ENCODE data around the gene ZNF850.
"Not testable (repeated sequence)": the region's sequence is repeated elsewhere in the genome, so short reads cannot be mapped to it uniquely, and the experiment has no call there.

The ZNF850 gene

DNA sequence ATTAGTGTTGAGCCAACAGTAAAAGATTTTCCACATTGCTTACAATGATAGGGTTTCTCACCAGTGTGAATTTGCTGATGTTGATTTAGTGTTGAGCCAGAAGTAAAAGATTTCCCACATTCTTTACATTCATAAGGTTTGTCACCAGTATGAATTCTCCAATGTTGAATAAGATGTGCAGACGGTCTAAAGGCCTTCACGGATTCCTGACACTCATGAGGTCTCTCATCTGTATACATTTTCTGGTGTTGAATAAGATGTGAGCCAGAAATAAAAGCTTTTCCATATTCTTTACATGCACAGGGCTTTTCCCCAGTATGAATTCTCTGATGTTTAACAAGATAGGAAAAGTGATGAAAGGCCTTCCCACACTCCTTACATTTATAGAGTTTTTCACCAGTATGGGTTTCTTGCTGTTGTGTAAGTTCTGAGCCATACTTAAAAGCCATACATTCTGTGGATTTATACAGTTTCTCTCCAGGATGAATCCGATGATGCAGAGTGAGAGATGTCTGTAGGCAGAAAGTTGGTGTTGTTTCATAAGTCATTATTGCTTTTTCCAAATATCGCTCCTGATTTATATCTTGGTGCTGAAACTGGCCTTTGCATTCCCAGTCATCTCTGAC, 22.4 kb downstream of the ZNF850 start:
- Histone ChIP-seq H3K4me3 (ENCODE audit: low read length) (no peak overlapping the region), H3K36me3 (ENCODE audit: control insufficient read depth, low read depth, low read length) (peaks cover 83% of the 10 kb centered on the region)

DNA sequence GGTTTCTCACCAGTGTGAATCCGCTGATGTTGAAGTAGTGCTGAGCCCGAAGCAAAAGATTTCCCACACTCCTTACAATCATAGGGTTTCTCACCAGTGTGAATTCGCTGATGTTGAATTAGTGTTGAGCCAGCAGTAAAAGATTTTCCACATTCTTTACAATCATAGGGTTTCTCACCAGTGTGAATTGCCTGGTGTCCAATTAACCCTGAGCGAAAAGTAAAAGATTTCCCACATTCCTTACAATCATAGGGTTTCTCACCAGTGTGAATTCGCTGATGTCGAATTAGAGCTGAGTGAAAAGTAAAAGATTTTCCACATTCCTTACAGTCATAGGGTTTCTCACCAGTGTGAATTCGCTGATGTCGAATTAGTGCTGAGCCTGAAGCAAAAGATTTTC, 23.0 kb downstream of the ZNF850 start:
- not testable (repeated sequence) for H3K27me3 ChIP-seq (ENCODE audit: control insufficient read depth, insufficient read depth, low read length); H3K9ac ChIP-seq (ENCODE audit: low read length); H3K4me1 ChIP-seq (ENCODE audit: control insufficient read depth, low read depth, low read length); H3K27ac ChIP-seq (ENCODE audit: low read length); H3K4me3 ChIP-seq (ENCODE audit: low read length)
- Histone ChIP-seq H3K36me3 (ENCODE audit: control insufficient read depth, low read depth, low read length) (peaks cover 78% of the 10 kb centered on the region), H3K9me3 (ENCODE audit: control insufficient read depth, low read depth, low read length) (peaks cover 93% of the 10 kb centered on the region)

More for the DNA sequence above, 22.4 kb downstream of the ZNF850 start:
- H3K27ac ChIP-seq (ENCODE audit: low read length): no peak overlapping the region
- H3K9ac ChIP-seq (ENCODE audit: low read length): no peak overlapping the region
- H3K9me3 ChIP-seq (ENCODE audit: control insufficient read depth, low read depth, low read length): peaks cover 95% of the 10 kb centered on the region
- H3K27me3 ChIP-seq (ENCODE audit: control insufficient read depth, insufficient read depth, low read length): no peaks in the 10 kb centered on the region
- no peaks in the 10 kb centered on the region for H3K4me1 ChIP-seq (ENCODE audit: control insufficient read depth, low read depth, low read length)

DNA sequence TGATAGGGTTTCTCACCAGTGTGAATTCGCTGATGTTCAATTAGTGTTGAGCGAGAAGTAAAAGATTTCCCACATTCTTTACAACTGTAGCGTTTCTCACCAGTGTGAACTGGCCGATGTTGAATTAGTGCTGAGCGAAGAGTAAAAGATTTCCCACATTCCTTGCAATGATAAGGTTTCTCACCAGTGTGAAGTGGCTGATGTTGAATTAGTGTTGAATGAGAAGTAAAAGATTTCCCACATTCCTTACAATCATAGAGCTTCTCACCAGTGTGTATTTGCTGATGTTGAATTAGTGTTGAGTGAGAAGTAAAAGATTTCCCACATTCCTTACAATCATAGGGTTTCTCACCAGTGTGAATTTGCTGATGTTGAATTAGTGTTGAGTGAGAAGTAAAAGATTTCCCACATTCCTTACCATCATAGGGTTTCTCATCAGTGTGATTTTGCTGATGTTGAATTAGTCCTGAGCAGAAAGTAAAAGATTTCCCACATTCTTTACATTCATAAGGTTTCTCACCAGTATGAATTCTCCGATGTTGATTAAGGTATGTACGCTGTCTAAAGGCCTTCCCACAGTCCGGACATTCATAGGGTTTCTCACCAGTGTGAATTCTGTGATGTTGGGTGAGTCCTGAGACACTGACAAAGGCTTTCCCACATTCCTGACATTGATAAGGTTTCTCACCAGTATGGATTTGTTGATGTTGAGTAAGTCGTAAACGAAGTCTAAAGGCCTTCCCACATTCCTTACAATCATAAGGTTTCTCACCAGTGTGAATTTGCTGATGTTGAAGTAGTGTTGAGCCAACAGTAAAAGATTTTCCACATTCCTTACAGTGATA, 24.0 kb downstream of the ZNF850 start:
- Histone ChIP-seq H3K4me3 (ENCODE audit: low read length) (peak overlapping the region; percentile 17), H3K9me3 (ENCODE audit: control insufficient read depth, low read depth, low read length) (peaks cover 92% of the 10 kb centered on the region), H3K27me3 (ENCODE audit: control insufficient read depth, insufficient read depth, low read length) (no peaks in the 10 kb centered on the region), H3K4me1 (ENCODE audit: control insufficient read depth, low read depth, low read length) (no peaks in the 10 kb centered on the region), H3K9ac (ENCODE audit: low read length) (no peak overlapping the region), H3K27ac (ENCODE audit: low read length) (no peak overlapping the region), H3K36me3 (ENCODE audit: control insufficient read depth, low read depth, low read length) (peaks cover 75% of the 10 kb centered on the region)

DNA sequence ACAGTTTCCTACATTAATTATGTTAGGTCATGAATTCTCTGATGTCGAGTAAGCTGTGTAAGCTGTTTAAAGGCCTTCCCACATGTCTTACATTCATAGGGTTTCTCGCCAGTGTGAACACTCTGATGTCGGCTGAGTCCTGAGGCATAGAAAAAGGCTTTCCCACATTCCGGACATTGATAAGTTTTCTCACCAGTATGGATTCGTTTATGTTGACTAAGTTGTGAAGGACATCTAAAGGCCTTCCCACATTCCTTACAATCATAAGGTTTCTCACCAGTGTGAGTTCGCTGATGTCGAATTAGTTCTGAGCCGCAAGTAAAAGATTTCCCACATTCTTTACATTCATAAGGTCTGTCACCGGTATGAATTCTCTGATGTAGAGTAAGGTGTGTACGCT, 24.9 kb downstream of the ZNF850 start:
- Histone ChIP-seq H3K4me3 (ENCODE audit: low read length) (no peak overlapping the region), H3K4me1 (ENCODE audit: control insufficient read depth, low read depth, low read length) (no peaks in the 10 kb centered on the region), H3K9ac (ENCODE audit: low read length) (no peak overlapping the region), H3K36me3 (ENCODE audit: control insufficient read depth, low read depth, low read length) (peaks cover 67% of the 10 kb centered on the region), H3K27ac (ENCODE audit: low read length) (no peak overlapping the region), H3K9me3 (ENCODE audit: control insufficient read depth, low read depth, low read length) (peaks cover 92% of the 10 kb centered on the region), H3K27me3 (ENCODE audit: control insufficient read depth, insufficient read depth, low read length) (no peaks in the 10 kb centered on the region)

DNA sequence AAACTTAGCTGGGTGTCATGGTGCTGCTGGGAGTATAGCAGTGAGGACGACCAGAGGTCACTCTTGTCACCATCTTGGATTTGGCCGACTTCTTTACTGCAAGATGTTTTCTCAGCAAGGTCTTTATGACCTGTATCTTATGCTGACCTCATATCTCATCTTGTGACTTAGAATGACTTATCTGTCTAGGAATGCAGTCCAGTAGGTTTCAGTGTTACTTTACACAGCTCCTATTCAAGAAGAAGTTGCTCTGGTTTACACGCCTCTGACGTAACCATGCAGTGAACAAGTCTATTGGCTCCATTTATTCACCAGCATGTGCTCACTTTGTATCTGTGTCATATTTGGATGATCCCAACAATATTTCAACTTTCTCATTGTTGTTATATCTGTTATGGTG, 26.7 kb downstream of the ZNF850 start:
- Histone ChIP-seq H3K4me1 (ENCODE audit: control insufficient read depth, low read depth, low read length) (no peaks in the 10 kb centered on the region), H3K27me3 (ENCODE audit: control insufficient read depth, insufficient read depth, low read length) (no peaks in the 10 kb centered on the region), H3K4me3 (ENCODE audit: low read length) (no peak overlapping the region), H3K9ac (ENCODE audit: low read length) (no peak overlapping the region), H3K9me3 (ENCODE audit: control insufficient read depth, low read depth, low read length) (peaks cover 89% of the 10 kb centered on the region), H3K36me3 (ENCODE audit: control insufficient read depth, low read depth, low read length) (peaks cover 50% of the 10 kb centered on the region), H3K27ac (ENCODE audit: low read length) (no peak overlapping the region)

DNA sequence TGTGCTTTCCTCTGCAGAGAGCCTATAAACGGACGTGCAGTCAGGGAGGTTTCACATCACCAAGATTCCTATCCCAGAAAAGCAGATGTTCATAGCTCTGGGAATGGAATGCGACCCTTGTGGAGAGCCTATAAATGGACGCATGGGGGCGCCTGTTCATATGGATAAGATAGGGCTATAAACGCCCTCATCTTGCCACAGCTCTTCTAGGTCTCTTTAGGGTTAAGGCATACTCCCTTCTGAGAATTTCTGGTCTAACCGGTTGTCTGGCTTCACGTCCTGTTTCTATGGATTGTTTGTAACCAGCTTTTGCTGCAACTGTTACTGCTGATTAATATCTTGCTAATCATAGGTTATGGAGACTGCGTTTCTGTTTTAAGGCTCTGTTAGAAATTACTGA, 36.4 kb downstream of the ZNF850 start:
- not testable (repeated sequence) for H3K9ac ChIP-seq (ENCODE audit: low read length); H3K36me3 ChIP-seq (ENCODE audit: control insufficient read depth, low read depth, low read length); H3K4me3 ChIP-seq (ENCODE audit: low read length); H3K27me3 ChIP-seq (ENCODE audit: control insufficient read depth, insufficient read depth, low read length); H3K27ac ChIP-seq (ENCODE audit: low read length); H3K4me1 ChIP-seq (ENCODE audit: control insufficient read depth, low read depth, low read length)
- peaks cover 55% of the 10 kb centered on the region for H3K9me3 ChIP-seq (ENCODE audit: control insufficient read depth, low read depth, low read length)

DNA sequence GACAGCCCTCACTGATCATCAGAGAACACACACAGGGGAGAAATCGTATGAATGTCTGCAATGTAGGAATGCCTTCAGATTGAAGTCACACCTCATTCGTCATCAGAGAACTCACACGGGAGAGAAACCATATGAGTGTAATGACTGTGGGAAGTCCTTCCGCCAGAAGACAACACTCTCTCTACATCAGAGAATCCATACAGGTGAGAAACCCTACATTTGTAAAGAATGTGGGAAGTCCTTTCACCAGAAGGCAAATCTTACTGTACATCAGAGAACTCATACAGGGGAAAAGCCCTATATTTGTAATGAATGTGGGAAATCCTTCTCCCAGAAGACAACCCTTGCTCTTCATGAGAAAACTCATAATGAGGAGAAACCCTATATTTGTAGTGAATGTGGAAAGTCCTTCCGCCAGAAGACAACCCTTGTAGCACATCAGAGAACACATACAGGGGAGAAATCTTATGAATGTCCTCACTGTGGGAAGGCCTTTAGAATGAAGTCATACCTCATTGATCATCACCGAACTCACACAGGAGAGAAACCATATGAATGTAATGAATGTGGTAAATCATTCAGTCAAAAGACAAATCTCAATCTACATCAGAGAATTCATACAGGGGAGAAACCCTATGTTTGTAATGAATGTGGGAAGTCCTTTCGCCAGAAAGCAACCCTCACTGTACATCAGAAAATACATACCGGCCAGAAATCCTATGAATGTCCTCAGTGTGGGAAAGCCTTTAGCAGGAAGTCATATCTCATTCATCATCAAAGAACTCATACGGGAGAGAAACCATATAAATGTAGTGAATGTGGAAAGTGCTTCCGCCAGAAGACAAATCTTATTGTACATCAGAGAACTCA, 52.7 kb downstream of the ZNF850 start:
- Histone ChIP-seq H3K9ac (ENCODE audit: low read length) (no peak overlapping the region), H3K9me3 (ENCODE audit: control insufficient read depth, low read depth, low read length) (peaks cover 83% of the 10 kb centered on the region), H3K4me1 (ENCODE audit: control insufficient read depth, low read depth, low read length) (no peaks in the 10 kb centered on the region), H3K27ac (ENCODE audit: low read length) (no peak overlapping the region), H3K27me3 (ENCODE audit: control insufficient read depth, insufficient read depth, low read length) (no peaks in the 10 kb centered on the region), H3K4me3 (ENCODE audit: low read length) (no peak overlapping the region), H3K36me3 (ENCODE audit: control insufficient read depth, low read depth, low read length) (peaks cover 51% of the 10 kb centered on the region)

DNA sequence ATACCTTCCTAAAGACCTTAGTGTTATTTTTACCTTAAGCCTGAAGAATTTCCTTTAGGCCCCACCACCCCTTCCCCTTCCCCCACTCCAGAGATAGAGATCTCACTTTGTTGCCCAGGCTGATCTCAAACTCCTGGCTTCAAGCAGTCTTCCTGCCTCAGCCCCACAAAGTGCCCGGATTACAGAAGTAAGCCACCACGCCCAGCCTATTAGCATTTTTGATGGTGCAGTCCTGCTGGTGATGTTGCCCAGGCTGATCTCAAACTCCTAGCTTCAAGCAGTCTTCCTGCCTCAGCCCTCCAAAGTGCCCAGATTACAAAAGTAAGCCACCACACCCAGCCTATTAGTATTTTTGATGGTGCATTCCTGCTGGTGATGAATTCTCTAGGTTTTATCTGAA, 63.2 kb downstream of the ZNF850 start:
- no peak overlapping the region for H3K9ac ChIP-seq (ENCODE audit: low read length)
- H3K27ac ChIP-seq (ENCODE audit: low read length): no peak overlapping the region
- no peaks in the 10 kb centered on the region for H3K27me3 ChIP-seq (ENCODE audit: control insufficient read depth, insufficient read depth, low read length)
- H3K9me3 ChIP-seq (ENCODE audit: control insufficient read depth, low read depth, low read length): peaks cover 92% of the 10 kb centered on the region
- no peaks in the 10 kb centered on the region for H3K4me1 ChIP-seq (ENCODE audit: control insufficient read depth, low read depth, low read length)
- no peak overlapping the region for H3K4me3 ChIP-seq (ENCODE audit: low read length)
- H3K36me3 ChIP-seq (ENCODE audit: control insufficient read depth, low read depth, low read length): peaks cover 43% of the 10 kb centered on the region

DNA sequence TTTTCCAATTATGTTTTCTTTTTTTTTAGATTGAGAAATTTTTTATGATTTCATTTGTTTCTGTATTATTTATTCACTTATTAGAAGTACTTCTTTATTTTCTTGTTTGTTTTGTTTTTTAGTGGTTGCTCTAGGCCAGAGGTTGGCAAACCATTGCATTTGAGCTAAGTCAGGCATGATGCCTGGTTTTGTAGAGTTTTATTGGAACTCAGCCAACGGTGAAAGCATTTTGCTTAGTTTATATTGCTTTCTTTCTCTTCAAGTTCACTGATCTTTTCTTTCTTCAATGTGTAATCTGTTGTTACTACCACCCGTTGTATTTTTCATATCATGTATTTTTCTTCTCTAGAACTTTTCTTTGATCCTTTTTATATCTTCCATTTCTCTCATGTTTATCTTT, 65.5 kb downstream of the ZNF850 start:
- H3K4me1 ChIP-seq (ENCODE audit: control insufficient read depth, low read depth, low read length): no peaks in the 10 kb centered on the region
- no peak overlapping the region for H3K27ac ChIP-seq (ENCODE audit: low read length)
- H3K4me3 ChIP-seq (ENCODE audit: low read length): no peak overlapping the region
- H3K27me3 ChIP-seq (ENCODE audit: control insufficient read depth, insufficient read depth, low read length): no peaks in the 10 kb centered on the region
- H3K9me3 ChIP-seq (ENCODE audit: control insufficient read depth, low read depth, low read length): peaks cover 78% of the 10 kb centered on the region
- no peak overlapping the region for H3K9ac ChIP-seq (ENCODE audit: low read length)
- H3K36me3 ChIP-seq (ENCODE audit: control insufficient read depth, low read depth, low read length): peaks cover 22% of the 10 kb centered on the region

DNA sequence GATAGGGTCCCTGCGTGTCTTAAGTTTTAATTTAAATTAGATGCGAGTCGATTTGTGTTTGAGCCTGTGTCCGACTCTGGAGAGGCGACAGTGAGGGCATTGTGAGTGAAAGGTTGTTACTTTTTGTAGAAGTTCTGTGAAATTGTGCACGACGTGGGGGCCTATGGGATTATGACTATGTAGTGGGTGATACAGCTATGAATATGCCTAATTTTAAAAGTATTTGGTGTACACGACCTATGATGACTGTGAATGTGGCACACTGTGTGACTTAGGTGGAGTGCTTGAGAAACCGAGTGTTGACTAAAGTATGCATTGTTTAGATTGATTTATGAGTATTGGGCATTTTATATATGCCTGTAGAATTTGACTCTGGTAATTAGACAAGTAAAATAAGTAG, 84.5 kb downstream of the ZNF850 start:
- peaks cover 5% of the 10 kb centered on the region for H3K9me3 ChIP-seq (ENCODE audit: control insufficient read depth, low read depth, low read length)
- no peak overlapping the region for H3K27ac ChIP-seq (ENCODE audit: low read length)
- H3K36me3 ChIP-seq (ENCODE audit: control insufficient read depth, low read depth, low read length): peaks cover 35% of the 10 kb centered on the region

DNA sequence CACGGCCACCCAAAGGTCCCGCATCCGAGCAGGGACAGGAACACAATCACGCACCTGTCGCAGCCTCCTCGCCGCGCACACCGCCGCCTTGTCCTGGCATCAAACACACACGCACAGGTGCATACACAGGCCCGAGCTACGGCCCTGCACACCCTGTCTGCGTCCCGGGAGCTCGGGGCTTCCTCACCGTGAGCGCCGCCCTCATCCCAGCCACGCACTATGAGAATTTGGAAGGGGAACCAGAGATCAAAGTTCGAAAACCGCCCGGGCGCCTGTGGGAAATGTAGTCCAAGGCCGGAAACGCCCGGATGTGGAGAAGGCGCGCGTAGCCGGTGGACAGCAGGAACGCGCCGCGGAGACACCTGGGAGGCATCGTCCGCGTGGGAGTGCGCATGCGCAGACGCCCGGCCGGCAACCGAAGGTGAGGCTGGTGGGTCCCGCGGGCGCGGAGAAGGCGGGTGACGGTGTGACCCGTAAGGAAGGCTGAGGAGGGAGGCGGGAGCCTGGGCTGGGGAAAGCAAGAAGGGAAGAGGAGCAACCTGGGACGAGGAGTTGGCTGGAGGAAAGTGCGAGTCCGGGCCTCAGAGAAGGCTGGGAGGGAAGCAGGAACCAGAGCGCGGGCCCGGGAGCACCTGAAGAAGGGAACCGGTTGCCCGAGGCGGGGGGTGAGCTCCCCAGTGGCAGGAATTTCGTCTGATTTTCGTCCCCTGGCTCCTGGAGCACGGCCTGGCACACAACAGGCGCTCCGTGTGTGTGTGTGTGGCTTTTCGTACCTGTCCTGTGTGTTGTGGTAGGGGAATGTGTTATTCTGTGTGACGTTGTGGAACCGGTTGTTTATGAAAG, 85.2 kb downstream of the ZNF850 start, which contains the start of gene ZNF567:
Gene ZNF567 (plus strand): TSS at position 399 of the 843 bp plus-strand sequence. CDS start 7,256 bp downstream, outside the sequence.
- no peak within 1 kb of the TSS for H3K27ac ChIP-seq (ENCODE audit: low read length)
- peaks cover 29% of the 10 kb centered on the region for H3K36me3 ChIP-seq (ENCODE audit: control insufficient read depth, low read depth, low read length)
- H3K4me3 ChIP-seq (ENCODE audit: low read length): peak within 1 kb of the TSS; percentile 96
- H3K9me3 ChIP-seq (ENCODE audit: control insufficient read depth, low read depth, low read length): peaks cover 5% of the 10 kb centered on the region
- peaks cover 3% of the 10 kb centered on the region for H3K4me1 ChIP-seq (ENCODE audit: control insufficient read depth, low read depth, low read length)
- H3K27me3 ChIP-seq (ENCODE audit: control insufficient read depth, insufficient read depth, low read length): no peaks in the 10 kb centered on the region
- H3K9ac ChIP-seq (ENCODE audit: low read length): peak within 1 kb of the TSS; percentile 80

More for the DNA sequence above, 84.5 kb downstream of the ZNF850 start:
- peak overlapping the region; percentile 80 for H3K9ac ChIP-seq (ENCODE audit: low read length)
- peak overlapping the region; percentile 96 for H3K4me3 ChIP-seq (ENCODE audit: low read length)
- peaks cover 3% of the 10 kb centered on the region for H3K4me1 ChIP-seq (ENCODE audit: control insufficient read depth, low read depth, low read length)
- no peaks in the 10 kb centered on the region for H3K27me3 ChIP-seq (ENCODE audit: control insufficient read depth, insufficient read depth, low read length)
